ENCODE measurements around the gene TNRC18.
"Not testable (repeated sequence)": the region's sequence is repeated elsewhere in the genome, so short reads cannot be mapped to it uniquely, and the experiment has no call there.

Gene TNRC18

DNA sequence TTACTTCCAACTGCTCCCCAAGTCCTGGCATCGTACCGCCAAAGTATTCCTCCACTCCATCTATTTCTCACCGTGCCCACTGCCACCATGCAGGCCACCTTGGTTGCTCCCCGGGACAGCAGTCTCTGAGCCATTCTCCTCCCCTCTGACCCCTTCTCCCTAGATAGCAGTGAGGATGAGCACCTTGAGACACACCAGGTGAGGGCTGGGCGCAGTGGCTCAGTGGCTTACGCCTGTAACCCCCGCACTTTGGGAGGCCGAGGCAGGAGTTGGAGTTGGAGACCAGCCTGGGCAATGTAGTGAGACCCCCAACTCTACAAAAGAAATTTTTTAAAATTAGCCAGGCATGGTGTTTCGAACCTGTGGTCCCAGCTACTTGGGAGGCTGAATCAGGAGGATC lies 136.7 kb downstream of the TNRC18 start:
- no peak for DNase-seq

DNA sequence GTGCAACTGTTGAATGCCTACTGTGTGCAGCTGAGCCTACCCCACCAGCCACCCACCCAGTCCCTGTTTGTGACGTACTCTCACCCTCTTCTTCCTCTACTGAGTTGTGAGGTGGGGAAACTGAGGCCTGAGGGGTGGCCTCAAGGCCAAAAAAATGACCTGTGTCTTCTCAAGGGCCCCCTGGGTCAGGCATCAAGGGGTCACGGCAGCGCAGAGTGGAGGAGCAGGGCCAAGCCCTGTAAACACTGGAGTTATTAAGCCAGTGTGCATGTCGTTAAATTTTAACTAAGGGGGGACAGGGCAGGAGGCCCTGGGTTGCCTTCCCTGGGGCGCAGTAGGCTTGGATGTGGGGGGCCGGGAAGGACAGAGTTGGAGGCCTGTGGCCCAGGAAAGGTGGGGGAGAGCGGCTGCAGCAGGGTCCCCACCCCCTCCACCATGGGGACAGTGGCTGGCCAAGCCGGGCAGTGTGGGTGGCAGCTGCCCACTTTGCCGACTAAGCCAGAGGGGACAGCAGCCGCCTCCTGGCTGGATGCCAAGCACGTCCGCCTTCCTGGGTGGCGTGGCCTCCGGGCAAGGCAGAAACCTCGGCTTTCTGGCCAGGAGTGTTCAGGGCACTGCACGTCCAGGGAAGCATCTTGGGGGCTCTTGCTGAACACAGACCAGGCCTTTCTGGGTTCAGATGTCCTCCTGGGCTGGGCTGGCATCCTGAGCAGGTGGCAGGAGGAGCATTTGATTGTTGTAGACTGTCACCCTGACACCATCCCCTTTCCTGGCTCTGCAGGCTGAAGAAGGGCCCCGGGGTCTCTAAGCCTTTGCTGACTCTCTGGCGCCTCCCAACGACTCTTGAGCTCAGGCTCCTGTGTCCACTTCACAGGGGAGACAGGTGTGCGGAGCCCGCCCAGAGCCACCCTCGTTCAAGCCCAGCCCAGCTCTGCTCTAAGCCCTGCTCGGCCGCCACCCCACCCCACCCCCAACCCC lies 139.0 kb downstream of the TNRC18 start:
- DNase-seq, result no peak

DNA sequence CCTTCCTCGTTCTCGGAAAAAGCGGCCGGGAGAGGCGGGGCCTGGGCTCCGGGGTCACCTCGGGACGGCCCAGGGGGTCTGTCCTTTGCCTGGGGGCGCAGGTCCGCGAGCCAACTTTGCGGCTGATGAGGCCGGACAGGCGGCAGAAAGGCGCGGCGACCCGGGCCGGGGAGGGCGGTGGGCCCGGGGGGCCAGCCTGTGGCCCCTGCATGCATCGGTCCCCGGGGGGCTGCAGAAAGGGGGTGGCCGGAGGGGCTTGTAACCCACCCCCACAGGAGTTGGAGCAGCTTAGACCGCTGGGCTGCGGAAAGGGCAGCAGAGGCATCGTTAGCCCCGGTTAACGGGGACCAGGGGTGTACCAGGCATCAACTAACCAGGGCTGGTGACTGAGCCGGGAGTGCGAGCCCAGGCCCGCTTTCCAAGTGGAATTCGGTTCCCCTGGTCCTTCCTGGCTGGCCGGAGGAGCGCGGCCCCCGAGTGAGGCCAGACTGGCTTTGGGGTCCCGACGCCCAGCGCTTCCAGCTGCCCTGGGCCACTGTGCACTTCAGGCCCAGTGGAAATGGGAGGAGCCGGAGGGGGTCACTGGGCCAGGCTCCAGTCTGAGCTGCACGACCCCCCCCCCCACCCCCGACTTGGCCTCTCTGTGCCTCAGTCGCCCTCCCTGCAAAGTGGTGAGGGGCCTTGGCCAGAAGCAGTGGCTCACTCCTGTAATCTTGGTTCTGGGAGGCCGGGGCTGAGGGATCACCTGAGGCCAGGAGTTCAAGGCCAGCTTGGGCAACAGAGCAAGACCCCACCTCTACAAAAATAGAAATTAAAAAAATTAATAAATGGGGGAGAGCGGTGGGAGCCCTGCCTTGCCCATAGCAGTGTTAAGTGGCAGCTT lies 140.0 kb downstream of the TNRC18 start:
- DNase-seq, result no peak

DNA sequence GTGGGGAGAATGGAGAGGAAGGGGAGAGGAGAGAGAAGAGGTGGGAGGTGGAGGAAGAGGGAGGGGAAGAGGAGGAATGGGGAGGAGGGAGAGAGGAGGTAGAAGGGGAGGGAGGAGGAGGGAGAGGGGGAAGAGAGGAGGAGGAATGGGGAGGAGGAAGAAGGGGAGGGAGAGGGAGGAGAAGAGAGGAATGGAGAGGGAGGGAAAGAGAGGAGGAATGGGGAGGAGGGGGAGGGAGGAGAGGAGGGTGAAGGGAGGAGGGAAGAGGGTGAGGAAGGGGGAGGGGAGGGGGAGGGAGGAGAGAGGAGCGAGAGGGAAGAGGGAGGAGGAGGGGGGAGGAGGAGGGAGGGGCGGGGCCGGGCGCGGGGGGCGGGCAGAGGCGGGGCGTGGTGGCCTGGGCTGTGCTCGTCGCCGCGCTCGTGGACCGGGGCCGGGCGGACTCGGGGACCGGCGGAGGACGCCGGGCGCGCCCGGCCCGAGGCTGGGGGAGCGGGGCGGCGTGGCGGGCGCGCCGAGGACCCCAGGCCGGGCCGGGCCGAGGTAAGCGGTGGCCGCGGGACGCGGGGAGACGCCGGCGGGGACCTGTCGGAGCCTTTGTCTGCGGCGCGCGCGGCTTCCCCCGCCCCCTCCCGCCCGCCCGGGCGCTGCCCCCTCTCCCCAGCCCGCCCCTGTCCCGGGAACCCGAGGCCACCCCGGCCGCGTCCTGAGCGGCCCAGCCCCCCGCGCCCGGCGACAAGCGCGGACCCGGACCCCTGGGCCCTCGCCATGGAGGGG lies 140.9 kb downstream of the TNRC18 start, which contains the start of gene SLC29A4:
Gene SLC29A4 (plus strand): TSS at position 401 of the 774 bp plus-strand sequence. CDS start 4,874 bp downstream, outside the sequence.
- no peak for DNase-seq

DNA sequence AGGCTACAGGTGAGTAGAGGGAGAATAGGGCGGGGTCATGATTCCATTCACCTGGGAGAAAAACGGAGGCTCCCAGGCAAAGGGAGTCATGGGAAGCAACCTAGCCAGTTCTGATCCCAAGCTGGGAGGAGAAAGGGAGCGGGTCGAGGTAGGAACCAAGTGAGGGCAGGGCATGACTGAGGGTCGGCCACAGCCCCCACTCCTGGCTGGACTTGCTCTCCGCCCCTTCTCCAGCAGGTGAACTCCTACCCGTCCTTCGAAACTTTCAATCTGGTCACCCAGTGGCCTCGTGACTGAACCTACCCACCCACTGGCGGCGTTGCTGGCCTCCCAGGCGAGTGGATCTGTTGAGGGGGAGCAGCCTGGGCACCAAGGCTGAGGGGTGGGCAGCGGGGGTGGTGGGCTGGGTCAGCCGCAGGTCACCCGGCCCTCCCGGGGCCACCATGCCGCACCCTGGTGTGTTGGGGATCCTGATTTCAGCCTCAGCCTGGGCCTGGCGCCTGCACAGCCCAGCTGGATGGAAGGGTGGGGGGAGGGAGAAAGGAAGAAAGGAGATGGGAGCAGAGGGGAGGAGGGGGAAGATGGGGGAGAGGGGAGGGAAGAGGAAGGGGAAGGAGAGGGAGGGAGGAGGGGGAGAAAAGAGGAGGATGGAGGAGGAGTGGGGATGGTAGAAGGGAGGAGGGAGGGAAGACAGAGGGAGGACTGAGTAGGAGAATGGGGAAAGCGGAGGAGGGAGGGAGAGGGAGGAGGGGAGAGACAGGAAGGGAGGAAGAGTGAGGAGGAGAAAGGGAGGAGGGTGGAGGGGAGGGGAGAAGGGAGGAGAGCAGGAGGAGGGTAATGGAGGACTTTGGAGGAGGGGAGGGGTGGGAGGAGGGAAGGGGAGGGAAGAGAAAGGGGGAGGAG lies 141.8 kb downstream of the TNRC18 start:
- DNase-seq, result not testable (repeated sequence)

DNA sequence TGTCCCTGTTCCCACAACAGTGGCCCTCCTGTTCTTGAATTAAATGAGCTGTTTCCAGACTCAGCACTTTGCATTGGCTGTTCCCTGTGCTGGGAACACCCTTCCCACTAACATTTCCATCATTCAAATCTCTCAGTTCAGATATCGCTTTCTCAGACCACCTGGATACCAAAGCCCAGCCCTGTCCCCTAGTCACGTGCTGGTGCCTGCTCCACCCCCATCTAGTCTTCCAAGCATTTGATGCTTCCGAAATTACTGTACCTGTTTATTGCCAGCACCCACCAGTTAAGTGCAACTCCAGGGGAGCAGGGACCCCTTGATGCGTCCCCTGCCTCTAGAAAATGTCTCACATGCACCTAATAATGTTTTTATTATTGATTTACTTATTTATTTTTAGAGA lies 143.9 kb downstream of the TNRC18 start:
- no peak for DNase-seq

DNA sequence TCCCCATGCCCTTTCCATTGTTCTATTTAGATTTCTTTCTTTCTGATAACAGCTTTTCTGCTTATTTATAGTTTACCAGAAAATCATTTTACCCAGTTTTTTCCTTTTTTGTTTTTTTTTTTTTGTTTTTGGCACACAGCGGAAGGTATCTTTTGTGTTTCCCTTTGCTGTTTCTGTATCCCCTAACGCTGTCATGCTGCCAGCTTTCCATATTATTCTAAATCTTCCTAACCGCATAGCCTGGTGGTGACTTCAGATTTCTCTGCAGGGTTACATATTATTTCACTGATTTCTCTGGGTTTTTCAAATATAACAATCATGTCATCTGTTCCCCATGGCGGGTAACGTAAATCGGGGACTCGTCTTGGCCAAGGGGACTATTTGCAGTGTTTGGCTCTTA lies 144.9 kb downstream of the TNRC18 start:
- no peak for DNase-seq

DNA sequence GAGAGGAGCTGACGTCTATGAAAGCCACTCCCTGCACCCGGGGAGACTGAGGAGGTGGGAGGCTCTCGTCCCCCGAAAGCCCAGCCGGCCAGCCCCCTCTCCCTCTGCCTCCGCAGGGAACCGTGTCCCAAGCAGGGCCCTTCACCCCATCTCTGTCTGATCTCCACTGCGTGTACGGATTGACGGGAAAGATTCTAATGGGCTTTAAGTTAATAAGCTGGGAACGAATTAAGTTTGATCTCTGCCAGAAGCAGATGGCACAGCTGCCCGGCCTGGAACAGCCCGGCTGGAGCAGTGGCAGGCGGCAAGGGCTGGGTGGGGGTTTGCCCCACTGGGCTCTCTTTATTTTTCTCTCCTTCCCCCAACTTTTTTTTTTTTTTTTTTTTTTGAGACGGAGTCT lies 147.0 kb downstream of the TNRC18 start:
- DNase-seq, result peak; percentile 19

DNA sequence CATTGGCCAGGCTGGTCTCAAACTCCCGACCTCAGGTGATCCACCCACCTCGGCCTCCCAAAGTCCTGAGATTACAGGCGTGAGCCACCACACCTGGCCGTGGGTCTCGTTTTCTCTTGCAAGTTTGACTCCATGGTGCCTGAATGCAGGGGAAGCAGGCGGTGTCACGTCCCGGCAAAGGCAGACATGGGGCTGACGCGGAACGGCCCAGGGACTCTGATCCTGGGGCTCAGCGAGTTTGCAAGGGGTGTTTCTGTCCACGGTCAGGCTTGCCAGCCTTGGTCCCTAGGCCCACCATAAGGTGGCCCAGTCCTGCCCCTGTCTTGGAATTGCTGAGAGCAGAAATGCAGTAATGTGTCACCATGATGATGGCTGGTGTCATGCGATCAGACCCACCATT lies 147.5 kb downstream of the TNRC18 start:
- DNase-seq, result not testable (repeated sequence)

DNA sequence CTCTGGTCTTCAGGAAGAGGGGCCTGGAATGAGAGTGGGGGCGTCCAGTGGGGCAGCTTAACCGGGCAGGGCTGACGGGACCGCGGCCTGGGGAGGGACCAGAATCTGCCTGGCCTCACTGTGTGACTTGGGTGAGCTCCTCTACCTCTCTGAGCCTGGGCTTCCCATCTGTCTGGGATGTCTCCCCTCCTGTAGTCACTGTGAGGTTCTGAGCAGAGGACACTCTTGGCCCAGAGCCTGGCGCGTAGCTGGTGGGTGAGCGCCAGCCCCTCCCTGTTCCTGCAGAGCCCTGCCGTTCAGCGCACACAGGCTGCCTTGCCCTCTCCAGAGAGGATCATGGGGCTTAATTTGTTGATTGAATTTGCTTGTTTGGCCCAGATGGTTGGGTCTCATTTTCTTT lies 148.1 kb downstream of the TNRC18 start:
- peak; percentile 66 for DNase-seq

DNA sequence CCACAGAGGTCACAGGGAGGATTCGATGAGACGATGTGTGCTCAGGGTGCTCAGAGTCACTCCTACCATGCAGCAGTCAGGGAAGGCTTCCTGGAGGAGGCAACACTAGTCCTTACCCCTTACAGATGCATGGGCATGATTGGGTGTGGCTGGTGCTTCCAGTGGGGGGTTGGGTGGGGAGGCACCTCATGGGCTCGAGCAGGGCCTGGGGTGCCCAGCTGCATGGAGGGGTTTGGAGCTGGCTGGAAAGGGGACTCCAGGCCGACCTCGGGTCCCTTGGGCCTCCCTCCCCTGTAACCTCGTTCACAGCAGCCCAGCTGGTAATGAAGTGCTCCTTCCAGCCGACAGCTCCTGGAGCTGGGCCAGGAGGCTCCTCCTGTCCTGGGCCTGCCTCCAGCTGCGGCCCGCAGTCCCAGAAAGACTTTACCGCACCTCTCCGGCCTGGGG lies 148.6 kb downstream of the TNRC18 start:
- DNase-seq, result peak; percentile 24

DNA sequence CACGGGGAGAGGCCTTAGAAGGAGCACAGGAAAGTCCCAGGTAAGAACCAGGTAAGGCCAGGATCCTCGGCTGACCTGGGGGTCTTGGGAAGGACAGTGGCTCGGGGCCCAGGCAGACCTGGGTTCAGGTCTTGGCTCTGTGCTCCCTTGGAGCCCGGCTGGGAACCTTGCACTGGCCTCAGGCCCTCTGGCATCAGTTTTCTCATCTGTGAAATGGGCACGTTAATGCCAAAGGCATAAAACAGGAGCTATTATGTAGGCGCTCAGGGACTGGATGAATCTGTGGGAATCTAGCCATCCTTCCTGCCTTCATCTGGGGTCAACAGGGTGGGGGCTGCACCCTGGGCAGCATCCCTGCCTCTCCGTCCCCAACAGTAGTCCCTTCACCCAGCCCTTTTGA lies 149.2 kb downstream of the TNRC18 start:
- no peak for DNase-seq

DNA sequence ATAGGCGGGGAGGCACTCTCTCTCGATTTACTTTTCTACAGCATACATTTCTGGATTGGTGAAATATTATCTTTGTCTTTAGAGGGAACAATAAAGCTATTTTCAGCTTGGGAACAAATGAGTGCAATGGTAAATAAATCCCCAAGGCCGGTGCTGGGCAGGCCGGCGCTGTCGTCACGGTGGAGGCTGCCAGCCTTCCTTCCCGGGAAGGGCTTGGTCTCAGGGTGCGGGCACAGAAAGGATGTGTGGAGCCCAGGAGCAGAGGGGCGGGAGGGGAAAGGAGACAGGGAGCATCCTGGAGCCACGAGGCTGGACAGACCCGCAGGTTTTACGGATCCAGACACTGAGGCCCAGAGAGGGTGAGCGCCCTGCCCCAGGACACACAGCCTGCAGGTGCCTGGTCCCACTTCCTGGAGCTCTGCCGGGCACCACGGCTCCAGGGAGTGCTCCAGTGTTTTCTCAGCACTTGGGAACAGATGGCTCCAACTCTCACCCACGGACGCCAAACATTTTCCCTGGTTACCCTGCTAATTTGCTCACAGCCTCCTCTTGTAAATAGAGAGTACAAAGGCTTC lies 149.7 kb downstream of the TNRC18 start:
- DNase-seq, result peak; percentile 61

DNA sequence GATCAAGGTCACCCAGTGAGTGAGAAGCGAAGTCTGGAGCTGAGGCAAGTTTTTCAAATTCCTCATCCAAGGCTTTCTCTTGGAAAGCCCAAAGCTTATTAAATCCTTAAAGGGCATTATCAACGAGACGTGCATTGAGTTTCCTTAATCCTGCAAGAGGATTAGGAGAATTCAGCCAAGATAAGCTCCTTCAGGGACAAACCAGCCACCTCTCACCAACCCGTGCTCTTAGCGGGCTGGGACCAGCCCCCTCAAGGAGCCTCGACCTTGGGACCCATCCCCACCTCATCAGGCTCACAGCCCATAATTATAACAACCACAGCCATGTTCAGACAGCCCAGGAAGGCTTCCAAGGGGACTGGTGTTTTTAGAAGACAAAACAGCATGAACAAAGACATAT lies 152.8 kb downstream of the TNRC18 start:
- DNase-seq, result no peak

DNA sequence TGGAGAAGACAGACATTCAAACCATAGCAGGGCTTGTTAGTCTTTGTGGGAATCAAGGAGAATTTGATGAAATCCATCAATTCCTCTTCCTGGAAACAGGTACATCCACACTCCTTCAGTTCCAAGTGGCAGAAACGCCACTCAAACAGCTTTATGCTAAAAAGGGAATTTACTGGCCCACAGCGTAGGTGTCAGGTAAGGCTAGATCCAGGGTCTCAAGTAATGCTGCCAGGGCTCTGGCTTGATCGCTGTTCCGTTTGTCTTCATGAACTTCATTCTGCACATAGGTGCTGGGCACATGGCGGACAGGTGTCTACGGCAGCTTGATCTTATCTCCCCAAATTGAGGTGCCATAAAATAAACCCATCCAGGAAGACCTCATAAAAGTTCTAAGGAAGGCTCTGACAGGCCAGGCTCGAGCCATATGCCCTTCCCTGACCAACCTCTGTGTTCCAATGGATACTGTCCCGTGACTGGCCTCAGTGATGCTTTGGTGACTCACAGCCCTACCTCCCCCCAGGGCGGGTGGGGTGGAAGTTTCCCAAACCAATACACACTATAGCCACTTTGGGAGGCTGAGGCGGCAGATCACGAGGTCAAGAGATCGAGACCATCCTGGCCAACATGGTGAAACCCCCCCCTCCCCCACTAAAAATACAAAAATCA lies 153.5 kb downstream of the TNRC18 start:
- DNase-seq, result not testable (repeated sequence)

DNA sequence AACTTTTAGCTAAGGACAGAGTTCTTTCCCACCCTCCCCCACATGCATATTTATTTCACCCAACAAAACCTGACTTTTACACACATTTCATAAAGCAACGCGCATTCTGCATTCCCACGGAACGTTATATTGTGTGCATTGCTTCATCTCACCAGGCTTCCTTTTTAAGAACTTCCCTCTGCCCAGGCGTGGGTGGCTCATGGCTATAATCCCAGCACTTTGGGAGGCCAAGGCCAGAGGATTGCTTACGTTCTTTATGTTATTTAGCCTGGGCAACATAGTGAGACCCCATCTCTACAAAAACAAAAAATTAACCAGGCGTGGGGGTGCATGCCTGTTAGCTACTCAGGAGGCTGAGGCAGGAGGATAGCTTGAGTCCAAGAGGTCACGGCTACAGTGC lies 155.8 kb downstream of the TNRC18 start:
- not testable (repeated sequence) for DNase-seq

DNA sequence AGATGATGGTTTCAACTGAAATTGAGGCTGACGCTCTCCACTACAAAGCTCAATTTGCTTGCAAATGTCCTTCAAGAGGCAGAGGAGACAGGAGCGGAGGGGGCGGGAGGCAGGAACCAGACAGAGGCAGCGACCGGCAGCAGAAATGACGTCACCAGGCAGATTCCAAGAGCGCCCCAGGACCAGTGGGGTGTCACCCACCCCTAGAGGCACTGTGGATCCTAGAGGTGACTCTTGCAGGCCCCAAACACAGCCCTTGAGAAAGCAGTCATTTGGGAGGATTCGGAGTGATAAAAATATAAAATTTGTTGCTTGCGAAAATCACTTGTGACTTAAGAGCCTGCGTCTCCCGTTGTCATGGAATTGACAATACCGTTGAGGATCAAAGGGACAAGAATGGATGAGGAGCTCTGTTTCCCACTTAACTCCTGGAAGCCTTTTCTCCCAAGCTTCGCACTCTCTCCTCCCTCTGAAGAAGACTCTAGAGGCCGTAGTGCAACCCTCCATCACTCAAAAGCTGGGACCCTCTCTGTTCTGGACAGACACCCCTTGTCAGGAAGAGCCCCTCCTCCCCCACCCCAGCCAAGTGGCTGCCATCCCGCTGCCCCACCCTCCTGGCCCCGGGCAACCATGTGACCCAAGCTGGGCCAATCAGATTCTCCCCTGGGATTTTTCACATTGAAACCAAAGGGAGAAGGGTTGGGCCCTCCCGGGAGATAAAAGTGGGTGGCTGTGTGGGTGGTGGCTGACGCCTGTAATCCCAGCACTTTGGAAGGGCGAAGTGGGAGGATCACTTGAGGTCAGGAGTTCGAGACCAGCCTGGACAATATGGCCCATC lies 157.2 kb downstream of the TNRC18 start:
- DNase-seq, result no peak

DNA sequence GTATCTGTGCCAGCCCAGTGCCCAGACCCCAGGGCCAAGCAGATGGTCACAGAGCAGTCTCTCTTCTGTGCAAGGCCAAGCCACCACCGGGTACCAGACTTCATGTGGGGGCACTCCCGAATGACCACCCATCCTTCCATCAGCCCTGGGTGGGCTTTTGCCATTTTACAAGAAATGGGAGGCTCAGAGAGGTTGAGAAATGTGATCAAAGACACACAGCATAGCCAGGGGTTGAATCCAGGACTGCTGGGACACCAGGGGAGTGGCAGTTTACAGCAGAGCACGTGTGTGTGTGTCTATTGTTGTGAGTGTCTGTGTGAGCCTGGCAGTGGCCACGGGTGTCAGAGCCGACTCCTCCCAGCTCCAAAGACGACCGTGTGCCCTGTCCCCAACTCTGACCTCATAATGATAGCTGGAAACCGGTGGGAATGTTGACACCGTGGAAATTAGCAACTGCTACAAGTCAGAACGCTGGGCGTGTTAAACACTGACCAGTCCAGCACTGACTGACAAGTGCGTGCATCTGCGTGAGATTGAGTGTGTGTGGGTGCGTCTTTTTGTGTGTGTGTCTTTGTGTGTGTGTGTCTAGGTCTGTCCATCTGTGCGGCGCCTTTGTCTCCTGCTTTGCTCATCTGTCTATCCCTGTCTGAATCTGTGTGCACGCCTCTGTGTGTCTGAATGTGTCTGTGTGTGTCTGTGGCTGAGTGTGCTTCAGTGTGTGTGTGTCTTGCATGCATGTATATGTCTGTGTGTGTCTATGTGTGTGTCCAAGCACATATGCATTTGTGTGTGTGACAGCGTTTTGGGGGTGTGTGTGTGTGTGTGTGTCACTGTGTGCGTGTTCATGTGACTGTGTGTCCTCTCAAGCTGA lies 158.1 kb downstream of the TNRC18 start:
- no peak for DNase-seq

DNA sequence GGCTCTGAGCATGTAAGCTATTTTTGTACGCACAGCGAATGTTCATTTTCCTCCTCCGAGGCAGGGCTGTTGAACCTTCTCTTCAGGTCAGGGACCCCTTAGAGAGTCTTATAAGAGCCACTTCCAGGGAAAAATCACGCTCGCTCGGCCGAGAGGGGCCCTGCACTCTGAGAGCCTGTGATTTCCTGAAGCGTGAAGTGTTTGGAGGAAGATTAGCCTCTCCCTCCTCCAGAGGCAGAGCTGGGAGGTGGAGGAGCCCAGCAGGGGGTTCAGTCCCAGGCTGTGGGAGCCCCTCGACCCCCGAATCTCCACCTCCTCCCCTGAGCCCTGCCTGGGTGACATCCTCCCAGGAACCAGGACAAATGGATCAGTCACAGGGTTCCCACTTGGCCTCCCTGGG lies 160.6 kb downstream of the TNRC18 start:
- not testable (repeated sequence) for DNase-seq

Measured in NCI-H446 treated with DMSO at 0.1 percent for 48 hours (cell line).